ENCODE results near the gene GASK1A. TPM values are rescaled to one million over a fixed set of nuclear protein-coding genes. Genes with fewer than 3 reads are reported as not detected.

The GASK1A gene
- total RNA-seq (2014; rRNA removed; shearing (Covaris generic)) = 11.1 and 16.2 TPM in 2 replicates
- polyA plus RNA-seq (2016; fragmentation: Nextera tagmentation; extraction: Ambion mirVana) = 1.5 and 2.6 TPM in 2 replicates
- long read RNA-seq, partial matches to known transcripts = 0 of 2 reads
- long read RNA-seq, other reads (novel, unspliced or antisense) = 0 of 2 reads

DNA sequence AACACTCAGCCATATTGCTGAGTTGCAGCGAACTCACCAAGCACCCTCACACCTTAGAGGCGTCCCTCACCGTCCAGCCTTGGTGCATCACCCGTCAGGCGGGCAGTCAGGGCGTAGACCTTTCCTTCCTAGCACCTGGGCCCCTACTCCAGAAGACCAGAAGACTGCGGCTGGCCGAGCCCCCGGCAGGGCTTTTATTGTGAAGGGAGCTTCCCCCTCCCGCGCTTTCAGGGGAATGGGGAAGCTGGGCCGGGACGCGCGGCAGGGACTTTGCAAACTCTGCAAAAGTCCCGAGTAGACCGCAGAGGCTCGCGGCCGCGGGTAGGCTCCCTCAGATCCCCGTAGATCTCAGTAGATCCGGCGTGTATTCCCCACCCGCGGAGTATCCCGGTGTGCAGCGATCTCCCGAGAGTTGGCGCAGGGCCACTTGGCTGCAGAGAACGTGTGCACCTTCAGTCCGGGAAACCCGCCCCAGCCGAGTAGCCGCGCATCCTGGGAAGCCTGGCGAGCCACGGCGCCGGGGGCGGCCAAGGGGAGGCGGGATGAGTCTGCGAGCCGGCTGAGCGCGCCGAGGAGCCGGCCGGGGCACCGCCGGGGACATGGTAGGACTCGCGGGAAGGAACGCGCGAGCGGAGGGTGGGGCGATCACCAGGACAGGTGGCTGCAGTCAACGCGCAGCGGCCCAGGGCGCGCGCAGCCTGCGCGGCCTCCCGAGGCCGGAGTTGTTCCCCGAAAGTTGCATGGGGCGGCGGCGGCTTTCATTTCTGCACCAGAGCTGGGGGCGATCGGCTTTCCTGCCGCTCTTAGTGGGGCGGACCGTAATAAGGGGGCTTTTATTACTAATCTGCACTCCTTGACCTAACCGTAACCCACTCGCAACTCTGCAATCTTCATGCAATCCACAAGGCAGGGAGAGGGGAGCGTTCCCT, at the start of gene GASK1A:
GASK1A (plus strand) TSS at position 268 of the 929 bp plus-strand sequence; CDS start at position 600, 332 bp downstream.
- H2AFZ ChIP-seq = peak within 1 kb of the TSS; percentile 93
- no peaks in the 10 kb centered on the region; the same call in 1 of the 2 replicates for H3K79me2 ChIP-seq (replicated peaks; ENCODE audit: insufficient read depth)
- no peak within 1 kb of the TSS for H3K27ac Mint-ChIP-seq
- peak within 1 kb of the TSS; percentile 93 for H3K4me2 ChIP-seq
- no peaks in the 10 kb centered on the region for H4K20me1 ChIP-seq (replicated peaks; ENCODE audit: insufficient read depth)
- no peaks in the 10 kb centered on the region; the same call in 1 of the 2 replicates for H3K36me3 ChIP-seq (ENCODE audit: insufficient read depth)
- peaks cover 38% of the 10 kb centered on the region for H3K27me3 ChIP-seq (ENCODE audit: insufficient read depth)
- H3K4me1 ChIP-seq (ENCODE audit: insufficient read depth) = peaks cover 39% of the 10 kb centered on the region
- no peak within 1 kb of the TSS for H3K27ac ChIP-seq (ENCODE audit: low read depth)
- peak within 1 kb of the TSS; percentile 84 for H3K4me3 Mint-ChIP-seq
- H3K36me3 Mint-ChIP-seq (ENCODE audit: low read depth) = peaks cover 19% of the 10 kb centered on the region
- H3K9me2 ChIP-seq (ENCODE audit: insufficient read depth) = no peaks in the 10 kb centered on the region
- H3K4me1 Mint-ChIP-seq = peaks cover 41% of the 10 kb centered on the region
- peak; percentile 7 for TF ChIP-seq EZH2 (IDR thresholded peaks at IDR 0.05; ENCODE audit: low read depth, unreplicated experiment)
- TF ChIP-seq JUNB (IDR thresholded peaks at IDR 0.05; ENCODE audit: unreplicated experiment) = no peak
- peak; percentile 40; the same call in 1 of the 2 replicates for TF ChIP-seq ZNF114 (CRISPR knock-in tag; IDR thresholded peaks at IDR 0.05)
- no peak for TF ChIP-seq CREB1 (CRISPR knock-in tag; IDR thresholded peaks at IDR 0.05; ENCODE audit: low read depth)
- TF ChIP-seq, protein P1, sequence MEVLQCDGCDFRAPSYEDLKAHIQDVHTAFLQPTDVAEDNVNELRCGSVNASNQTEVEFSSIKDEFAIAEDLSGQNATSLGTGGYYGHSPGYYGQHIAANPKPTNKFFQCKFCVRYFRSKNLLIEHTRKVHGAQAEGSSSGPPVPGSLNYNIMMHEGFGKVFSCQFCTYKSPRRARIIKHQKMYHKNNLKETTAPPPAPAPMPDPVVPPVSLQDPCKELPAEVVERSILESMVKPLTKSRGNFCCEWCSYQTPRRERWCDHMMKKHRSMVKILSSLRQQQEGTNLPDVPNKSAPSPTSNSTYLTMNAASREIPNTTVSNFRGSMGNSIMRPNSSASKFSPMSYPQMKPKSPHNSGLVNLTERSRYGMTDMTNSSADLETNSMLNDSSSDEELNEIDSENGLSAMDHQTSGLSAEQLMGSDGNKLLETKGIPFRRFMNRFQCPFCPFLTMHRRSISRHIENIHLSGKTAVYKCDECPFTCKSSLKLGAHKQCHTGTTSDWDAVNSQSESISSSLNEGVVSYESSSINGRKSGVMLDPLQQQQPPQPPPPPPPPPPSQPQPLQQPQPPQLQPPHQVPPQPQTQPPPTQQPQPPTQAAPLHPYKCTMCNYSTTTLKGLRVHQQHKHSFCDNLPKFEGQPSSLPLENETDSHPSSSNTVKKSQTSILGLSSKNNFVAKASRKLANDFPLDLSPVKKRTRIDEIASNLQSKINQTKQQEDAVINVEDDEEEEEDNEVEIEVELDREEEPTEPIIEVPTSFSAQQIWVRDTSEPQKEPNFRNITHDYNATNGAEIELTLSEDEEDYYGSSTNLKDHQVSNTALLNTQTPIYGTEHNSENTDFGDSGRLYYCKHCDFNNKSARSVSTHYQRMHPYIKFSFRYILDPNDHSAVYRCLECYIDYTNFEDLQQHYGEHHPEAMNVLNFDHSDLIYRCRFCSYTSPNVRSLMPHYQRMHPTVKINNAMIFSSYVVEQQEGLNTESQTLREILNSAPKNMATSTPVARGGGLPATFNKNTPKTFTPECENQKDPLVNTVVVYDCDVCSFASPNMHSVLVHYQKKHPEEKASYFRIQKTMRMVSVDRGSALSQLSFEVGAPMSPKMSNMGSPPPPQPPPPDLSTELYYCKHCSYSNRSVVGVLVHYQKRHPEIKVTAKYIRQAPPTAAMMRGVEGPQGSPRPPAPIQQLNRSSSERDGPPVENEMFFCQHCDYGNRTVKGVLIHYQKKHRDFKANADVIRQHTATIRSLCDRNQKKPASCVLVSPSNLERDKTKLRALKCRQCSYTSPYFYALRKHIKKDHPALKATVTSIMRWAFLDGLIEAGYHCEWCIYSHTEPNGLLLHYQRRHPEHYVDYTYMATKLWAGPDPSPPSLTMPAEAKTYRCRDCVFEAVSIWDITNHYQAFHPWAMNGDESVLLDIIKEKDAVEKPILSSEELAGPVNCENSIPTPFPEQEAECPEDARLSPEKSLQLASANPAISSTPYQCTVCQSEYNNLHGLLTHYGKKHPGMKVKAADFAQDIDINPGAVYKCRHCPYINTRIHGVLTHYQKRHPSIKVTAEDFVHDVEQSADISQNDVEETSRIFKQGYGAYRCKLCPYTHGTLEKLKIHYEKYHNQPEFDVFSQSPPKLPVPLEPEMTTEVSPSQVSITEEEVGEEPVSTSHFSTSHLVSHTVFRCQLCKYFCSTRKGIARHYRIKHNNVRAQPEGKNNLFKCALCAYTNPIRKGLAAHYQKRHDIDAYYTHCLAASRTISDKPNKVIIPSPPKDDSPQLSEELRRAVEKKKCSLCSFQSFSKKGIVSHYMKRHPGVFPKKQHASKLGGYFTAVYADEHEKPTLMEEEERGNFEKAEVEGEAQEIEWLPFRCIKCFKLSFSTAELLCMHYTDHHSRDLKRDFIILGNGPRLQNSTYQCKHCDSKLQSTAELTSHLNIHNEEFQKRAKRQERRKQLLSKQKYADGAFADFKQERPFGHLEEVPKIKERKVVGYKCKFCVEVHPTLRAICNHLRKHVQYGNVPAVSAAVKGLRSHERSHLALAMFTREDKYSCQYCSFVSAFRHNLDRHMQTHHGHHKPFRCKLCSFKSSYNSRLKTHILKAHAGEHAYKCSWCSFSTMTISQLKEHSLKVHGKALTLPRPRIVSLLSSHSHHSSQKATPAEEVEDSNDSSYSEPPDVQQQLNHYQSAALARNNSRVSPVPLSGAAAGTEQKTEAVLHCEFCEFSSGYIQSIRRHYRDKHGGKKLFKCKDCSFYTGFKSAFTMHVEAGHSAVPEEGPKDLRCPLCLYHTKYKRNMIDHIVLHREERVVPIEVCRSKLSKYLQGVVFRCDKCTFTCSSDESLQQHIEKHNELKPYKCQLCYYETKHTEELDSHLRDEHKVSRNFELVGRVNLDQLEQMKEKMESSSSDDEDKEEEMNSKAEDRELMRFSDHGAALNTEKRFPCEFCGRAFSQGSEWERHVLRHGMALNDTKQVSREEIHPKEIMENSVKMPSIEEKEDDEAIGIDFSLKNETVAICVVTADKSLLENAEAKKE (CRISPR knock-in tag; IDR thresholded peaks at IDR 0.05) = peak; percentile 70; the same call in 1 of the 2 replicates
- no peak for TF ChIP-seq STAT1 (IDR thresholded peaks at IDR 0.05; ENCODE audit: unreplicated experiment)
- peak; percentile 55 for TF ChIP-seq POLR2AphosphoS5 (IDR thresholded peaks at IDR 0.05; ENCODE audit: low read depth)
- DNase-seq (ENCODE audit: low spot score) (peak; percentile 89), ATAC-seq (peak; percentile 71)
- H3K27me3 Mint-ChIP-seq (ENCODE audit: insufficient read depth, low read depth, poor library complexity) = peaks cover 22% of the 10 kb centered on the region
- H3F3A ChIP-seq (replicated peaks; ENCODE audit: low read depth) = 0 out of 2 replicates have a peak, but pooled peaks cover 2% of the 10 kb centered on the region
- peaks cover 25% of the 10 kb centered on the region for H3K9me3 Mint-ChIP-seq
- H3K4me3 ChIP-seq = peak within 1 kb of the TSS; percentile 87

All from GM23338 (cell line).